K562 (cell line): ENCODE results near the gene FUT6. TPM values are rescaled to one million over a fixed set of nuclear protein-coding genes. Genes with fewer than 3 reads are reported as not detected.

Experiments used
- ARID4B ChIP-seq: sonication (generic); formaldehyde crosslinking; IDR thresholded peaks from 2 replicates; pipeline ENCODE4 v1.8.0; 2022; ENCODE audit warnings: mild to moderate bottlenecking, missing genetic modification reagents
- GTF2F1 ChIP-seq: IDR thresholded peaks from 2 replicates; pipeline ENCODE4 v1.6.1; 2011; ENCODE audit warnings: low read depth, low read length, improper control_type of control experiment
- GTF3C2 ChIP-seq: IDR thresholded peaks from 3 replicates; pipeline ENCODE4 v1.6.1; 2011; ENCODE audit warnings: borderline replicate concordance, mild to moderate bottlenecking, moderate library complexity; ENCODE audit not compliant: insufficient read length; ENCODE audit errors: extremely low read depth
- HDGF ChIP-seq: fragments of 450-650 bp; IDR thresholded peaks from 2 replicates; pipeline ENCODE4 v1.6.1; 2016
- HIVEP1 ChIP-seq: fragments of 250-450 bp; sonication (Bioruptor Pico); IDR thresholded peaks from 2 replicates; pipeline ENCODE4 v1.4.0; 2020; ENCODE audit warnings: mild to moderate bottlenecking
- ID3 ChIP-seq, 2 experiments: fragments of 250-450 bp in 1 of 2; fragments of 450-650 bp in 1 of 2; sonication (Bioruptor Pico) in 1 of 2; IDR thresholded peaks; 2 replicates each; pipeline versions ENCODE4 v1.6.1 to v1.8.0; 2016 to 2021; ENCODE audit warnings: mild to moderate bottlenecking in 2 of 2, moderate library complexity in 2 of 2, missing compliant biosample characterization in 1 of 2, missing genetic modification characterization in 1 of 2
- NFIX ChIP-seq: fragments of 250-450 bp; sonication (Bioruptor Pico); IDR thresholded peaks from 2 replicates; pipeline ENCODE4 v1.4.0; 2020; ENCODE audit warnings: low read depth, mild to moderate bottlenecking, moderate library complexity
- NR0B1 ChIP-seq: fragments of 450-650 bp; IDR thresholded peaks from one replicate; pipeline ENCODE4 v1.6.1; 2018; ENCODE audit warnings: mild to moderate bottlenecking, moderate library complexity; ENCODE audit not compliant: partially characterized antibody
- PHB ChIP-seq: fragments of 250-450 bp; sonication (Bioruptor Pico); IDR thresholded peaks from 2 replicates; pipeline ENCODE4 v1.5.0; 2021
- PKNOX1 ChIP-seq: fragments of 450-650 bp; IDR thresholded peaks from 2 replicates; pipeline ENCODE4 v1.6.1; 2016
- USF1 ChIP-seq: sonication (generic); formaldehyde crosslinking; IDR thresholded peaks from 2 replicates; pipeline ENCODE4 v1.9.0; 2022; ENCODE audit warnings: mild to moderate bottlenecking, missing genetic modification reagents
- ZNF212 ChIP-seq: fragments of 450-650 bp; formaldehyde crosslinking; IDR thresholded peaks from 2 replicates; pipeline ENCODE4 v1.4.0; 2020; ENCODE audit warnings: mild to moderate bottlenecking
- ZNF584 ChIP-seq: fragments of 200-800 bp; sonication (Bioruptor generic); IDR thresholded peaks from 2 replicates; pipeline ENCODE4 v1.6.1; 2016; ENCODE audit warnings: low read depth, mild to moderate bottlenecking, missing genetic modification characterization, missing compliant biosample characterization
- ZNF696 ChIP-seq: fragments of 250-450 bp; sonication (Bioruptor Pico); conservative IDR thresholded peaks from 2 replicates; pipeline ENCODE4 v1.4.0; 2020; ENCODE audit warnings: mild to moderate bottlenecking, moderate library complexity
- ZNF699 ChIP-seq: fragments of 250-450 bp; sonication (Bioruptor Pico); IDR thresholded peaks from 2 replicates; pipeline ENCODE4 v1.8.0; 2021; ENCODE audit warnings: mild to moderate bottlenecking, moderate library complexity; ENCODE audit not compliant: insufficient replicate concordance
- polyA plus RNA-seq, 8 experiments: library from polyadenylated mRNA; depleted of rRNA in 4 of 8; stranded (reverse) in 5 of 8; unstranded in 3 of 8; fragments of >200 nt; fragmentation: Nextera tagmentation in 2 of 8; fragmentation: Illumina TruSeq in 1 of 8; extraction: Ambion mirVana in 2 of 8; extraction: Trizol in 1 of 8; gene quantifications; 2 replicates each; pipeline versions ENCODE4 v1.2.1 to v1.2.3, GENCODE V29; 2011 to 2014; ENCODE audit warnings: inconsistent platforms in 1 of 8, missing spikeins in 1 of 8
- total RNA-seq, 7 experiments: library from RNA; depleted of rRNA in 6 of 7; stranded (reverse); fragments of >200 nt in 6 of 7; fragmentation: Illumina TruSeq in 2 of 7; extraction: Trizol in 2 of 7; gene quantifications; 2 replicates each; pipeline versions ENCODE4 v1.2.1 to v1.2.3, GENCODE V29; 2011 to 2021; ENCODE audit warnings: low replicate concordance in 1 of 7

The FUT6 gene
- total and polyA plus RNA-seq, 9 of the 15 experiments (the other 6 are each of a cell fraction or from before 2014, with no cell fraction given): 0.04 TPM; not detected in 8

GRCh38 chr19:5827891-5828660 is 11.4 kb downstream of the FUT6 start (continued):
- TF ChIP-seq HIVEP1 (CRISPR knock-in tag) (peak; percentile 57; the same call in 1 of the 2 replicates), HDGF (no peak), ID3 (CRISPR knock-in tag; IDR thresholded peaks at IDR 0.05) (no peak), ID3 (tag; IDR thresholded peaks at IDR 0.05) (peak; percentile 70; the same call in 1 of the 2 replicates), ZNF212 (CRISPR knock-in tag) (no peak), ZNF696 (CRISPR knock-in tag) (no peak), USF1 (CRISPR knock-in tag) (peak; percentile 46; the same call in 1 of the 2 replicates), GTF3C2 (no peak), ZNF584 (CRISPR knock-in tag) (no peak), NR0B1 (no peak), NFIX (no peak), ZNF699 (CRISPR knock-in tag) (no peak), ARID4B (peak; percentile 67), PHB (CRISPR knock-in tag) (0 out of 2 replicates have a peak, but pooled peaks have one; percentile 40), GTF2F1 (peak; percentile 88; the same call in 1 of the 2 replicates), PKNOX1 (no peak)
